HG02970 (cell line): ENCODE results near the gene FGGY.
"Not testable (repeated sequence)": the region's sequence is repeated elsewhere in the genome, so short reads cannot be mapped to it uniquely, and the experiment has no call there.

Source experiments
- ATAC-seq: cut with Tn5 transposase; IDR thresholded peaks from one replicate; pipeline ENCODE4 v1.9.1; 2021; ENCODE audit warnings: mild to moderate bottlenecking, moderate library complexity, moderate number of reproducible peaks; ENCODE audit not compliant: unreplicated experiment, low FRiP score

The FGGY gene

GRCh38 chr1:59522925-59523505 lies 226.1 kb downstream of the FGGY start:
- ATAC-seq = no peak

GRCh38 chr1:59523745-59524450 lies 227.0 kb downstream of the FGGY start:
- ATAC-seq = no peak

DNA sequence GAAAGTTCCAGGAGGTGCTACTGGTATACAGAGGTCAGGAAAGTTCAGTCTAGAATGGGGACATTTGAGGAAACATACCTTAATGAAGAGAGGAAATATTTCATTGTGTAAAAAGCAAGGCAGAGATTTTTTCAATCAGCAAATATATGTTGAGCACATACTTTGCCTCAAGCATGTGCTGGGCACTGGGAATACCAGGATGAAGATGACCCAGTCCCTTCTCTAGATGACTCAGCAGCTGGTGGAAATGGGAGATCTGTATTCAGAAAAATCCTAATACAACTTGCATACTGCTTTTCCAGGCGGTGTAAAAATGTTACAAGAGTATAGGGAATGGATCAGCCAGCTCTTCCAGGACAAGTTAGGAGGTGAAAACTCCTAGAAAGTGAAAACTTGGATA lies 229.3 kb downstream of the FGGY start:
- ATAC-seq = no peak

- no peak for ATAC-seq
These were observed 231.6 kb downstream of the FGGY start for GRCh38 chr1:59528471-59528870.

- no peak for ATAC-seq
These were observed 232.0 kb downstream of the FGGY start for GRCh38 chr1:59528900-59529299.

DNA sequence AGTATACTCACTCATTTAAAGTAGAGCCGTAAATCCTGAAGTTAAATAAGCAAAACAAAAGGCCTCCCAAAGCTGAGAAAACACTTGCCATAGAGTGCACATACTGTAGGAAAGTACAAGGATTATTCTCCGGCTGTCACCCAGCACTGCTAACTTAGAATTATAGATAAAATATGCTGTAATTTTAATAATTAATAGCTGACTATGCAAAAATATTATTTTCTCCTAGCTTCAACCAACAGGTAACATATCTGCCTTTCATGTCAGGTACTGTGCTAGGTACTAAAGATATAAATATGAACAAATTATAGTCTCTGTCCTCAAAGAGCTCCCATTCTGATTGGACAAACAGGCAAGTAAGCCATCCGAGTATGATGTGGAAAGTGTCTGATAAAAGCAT lies 233.2 kb downstream of the FGGY start:
- no peak for ATAC-seq

- ATAC-seq = no peak
These were observed 235.2 kb downstream of the FGGY start for GRCh38 chr1:59532102-59532501.

DNA sequence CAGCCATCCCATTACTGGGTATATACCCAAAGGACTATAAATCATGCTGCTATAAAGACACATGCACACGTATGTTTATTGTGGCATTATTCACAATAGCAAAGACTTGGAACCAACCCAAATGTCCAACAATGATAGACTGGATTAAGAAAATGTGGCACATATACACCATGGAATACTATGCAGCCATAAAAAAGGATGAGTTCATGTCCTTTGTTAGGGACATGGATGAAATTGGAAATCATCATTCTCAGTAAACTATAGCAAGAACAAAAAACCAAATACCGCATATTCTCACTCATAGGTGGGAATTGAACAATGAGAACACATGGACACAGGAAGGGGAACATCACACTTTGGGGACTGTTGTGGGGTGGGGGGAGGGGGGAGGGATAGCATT lies 241.6 kb downstream of the FGGY start:
- ATAC-seq = not testable (repeated sequence)

- no peak for ATAC-seq
These were observed 243.2 kb downstream of the FGGY start for GRCh38 chr1:59539961-59540681.

DNA sequence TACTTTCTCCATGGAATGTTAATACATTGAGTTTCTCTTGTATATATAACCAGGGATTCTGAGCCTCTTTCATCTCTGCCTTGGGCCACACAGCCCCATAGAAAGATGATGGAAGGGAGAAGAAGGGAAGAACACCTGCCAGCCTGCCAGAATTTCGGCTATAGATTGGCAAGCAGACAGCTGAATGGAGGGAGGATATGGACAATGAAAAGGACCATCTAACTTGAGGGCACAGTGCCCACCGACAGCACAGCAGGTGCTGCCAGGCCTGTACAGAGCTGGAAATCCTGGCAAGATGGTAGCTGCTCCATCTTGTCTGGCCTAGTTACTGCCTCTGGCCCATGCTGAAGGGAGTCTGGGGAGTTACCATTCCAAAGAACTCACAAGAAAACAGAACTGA lies 244.3 kb downstream of the FGGY start:
- no peak for ATAC-seq

GRCh38 chr1:59541891-59542290 lies 245.0 kb downstream of the FGGY start:
- no peak for ATAC-seq

DNA sequence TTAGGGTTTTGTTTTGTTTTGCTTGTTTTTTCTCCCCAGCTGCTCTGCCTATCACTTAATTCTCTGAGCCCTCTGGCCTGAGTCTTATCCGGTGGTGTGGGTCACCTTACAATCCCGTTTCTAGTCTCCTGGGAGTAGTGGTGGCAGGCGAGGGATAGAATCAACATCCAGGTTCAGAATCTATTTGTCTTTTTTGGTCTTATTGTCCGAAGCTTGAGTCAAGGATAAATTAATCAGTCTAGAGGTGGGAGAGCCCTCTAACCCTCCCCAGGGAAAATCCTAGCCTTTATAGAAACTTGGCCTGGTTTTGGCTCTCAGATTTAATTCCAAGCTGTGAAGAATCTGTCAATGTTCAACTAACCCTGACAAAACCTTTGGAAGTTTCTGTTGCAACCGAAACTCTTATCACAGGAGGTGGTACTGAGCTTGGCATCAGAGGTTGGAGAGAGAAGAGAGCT lies 246.3 kb downstream of the FGGY start:
- no peak for ATAC-seq

DNA sequence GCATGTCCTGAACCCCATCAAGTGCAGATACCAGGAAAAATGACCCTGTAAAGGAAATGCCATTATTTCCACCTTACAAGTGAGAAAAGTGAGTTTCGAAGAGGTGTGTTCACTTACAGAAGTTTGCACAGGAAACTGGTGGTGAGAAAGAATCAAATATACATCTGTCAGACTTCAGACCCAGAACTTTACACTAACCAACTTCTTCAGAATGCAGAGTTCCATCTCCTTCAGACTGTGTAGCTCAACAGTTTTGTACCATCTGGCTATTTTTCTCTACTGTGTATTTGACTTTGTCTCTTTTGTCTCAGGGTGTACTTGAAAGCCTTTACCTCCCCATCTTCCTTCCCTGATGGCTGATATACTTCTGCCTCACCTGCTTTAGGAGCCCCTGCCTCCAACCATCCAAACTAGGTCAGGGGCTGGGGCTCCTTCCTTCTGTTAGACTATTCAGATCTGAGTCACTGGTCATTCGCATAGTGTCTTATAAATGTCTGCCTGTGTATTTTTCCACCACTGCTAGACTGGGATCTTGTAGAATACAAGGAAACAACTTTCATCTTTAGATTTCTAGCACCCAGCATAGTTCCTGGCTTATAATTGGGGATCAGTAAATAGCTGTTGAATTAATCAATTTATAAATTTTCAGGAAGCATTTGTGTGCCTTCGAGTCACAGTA lies 247.9 kb downstream of the FGGY start:
- no peak for ATAC-seq

DNA sequence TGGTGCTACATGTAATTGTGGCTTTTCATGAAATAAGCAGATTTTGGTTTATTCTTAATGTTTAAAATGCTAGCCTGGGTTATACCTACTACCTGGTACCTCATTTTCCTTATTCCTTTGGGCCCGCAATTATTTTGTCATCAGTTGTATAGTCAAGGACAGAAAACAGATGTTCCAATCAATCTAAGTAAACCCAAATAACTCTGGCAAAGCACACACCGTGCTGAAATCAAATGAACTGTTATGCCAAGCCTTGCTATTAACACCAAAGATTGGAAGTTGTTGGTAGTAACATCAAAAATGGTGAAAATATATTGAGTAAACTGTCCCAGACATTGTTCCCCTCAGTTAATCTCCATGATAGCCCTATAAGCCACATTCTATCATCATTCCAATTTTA lies 248.9 kb downstream of the FGGY start:
- no peak for ATAC-seq

DNA sequence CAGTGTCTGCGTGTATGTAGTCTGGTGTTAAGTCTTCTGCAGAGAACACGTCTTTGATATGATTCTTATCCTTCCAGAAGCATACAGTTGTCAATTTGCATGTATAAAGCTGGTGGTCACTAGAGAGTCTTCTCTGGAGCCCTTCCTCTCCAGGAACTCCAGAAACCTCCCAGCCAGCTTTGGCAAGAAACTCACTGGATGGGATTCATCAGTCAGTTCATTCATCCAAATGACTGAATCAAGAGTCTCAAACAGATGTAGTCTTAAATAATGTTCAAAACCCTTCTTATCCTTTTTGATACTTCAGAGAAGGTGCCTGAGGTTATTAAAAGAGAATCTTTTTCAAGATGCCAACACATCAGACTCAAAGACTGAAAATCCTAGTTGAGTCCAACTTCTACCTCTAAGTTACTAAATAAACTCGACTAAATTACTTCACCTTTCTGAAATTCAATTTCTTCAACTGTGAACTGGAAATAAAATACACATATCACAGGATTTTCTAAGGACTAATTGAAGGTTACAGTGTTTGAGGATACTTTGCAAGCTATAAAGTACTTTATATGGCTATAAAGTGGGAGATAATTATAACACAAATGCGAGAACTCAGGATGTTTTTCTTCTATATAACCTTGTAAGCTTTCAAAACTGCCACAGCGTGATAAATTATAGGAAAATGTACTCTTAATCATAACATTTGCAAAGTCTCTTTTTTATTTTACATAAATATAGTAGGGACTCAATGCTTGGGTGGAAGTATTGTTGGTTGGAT lies 252.4 kb downstream of the FGGY start:
- no peak for ATAC-seq

DNA sequence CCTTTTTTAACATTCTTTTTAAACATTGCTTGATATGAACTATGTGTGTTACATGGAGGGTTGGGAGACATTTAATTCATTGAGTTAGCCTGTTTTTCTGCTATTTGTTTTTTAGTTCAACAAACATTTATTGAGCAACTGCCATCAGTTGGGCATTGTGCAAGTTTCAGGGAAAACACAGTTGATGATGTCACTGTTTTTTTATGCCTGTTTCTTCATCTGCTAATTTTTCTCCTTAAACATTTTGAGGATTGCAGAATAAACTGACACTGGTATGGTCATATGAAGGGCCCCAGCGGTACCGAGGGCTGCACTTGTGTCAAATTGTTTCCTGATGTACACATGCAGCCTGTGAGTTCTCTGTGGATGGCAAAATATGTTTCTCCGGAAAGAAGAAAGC lies 253.0 kb downstream of the FGGY start:
- no peak for ATAC-seq

DNA sequence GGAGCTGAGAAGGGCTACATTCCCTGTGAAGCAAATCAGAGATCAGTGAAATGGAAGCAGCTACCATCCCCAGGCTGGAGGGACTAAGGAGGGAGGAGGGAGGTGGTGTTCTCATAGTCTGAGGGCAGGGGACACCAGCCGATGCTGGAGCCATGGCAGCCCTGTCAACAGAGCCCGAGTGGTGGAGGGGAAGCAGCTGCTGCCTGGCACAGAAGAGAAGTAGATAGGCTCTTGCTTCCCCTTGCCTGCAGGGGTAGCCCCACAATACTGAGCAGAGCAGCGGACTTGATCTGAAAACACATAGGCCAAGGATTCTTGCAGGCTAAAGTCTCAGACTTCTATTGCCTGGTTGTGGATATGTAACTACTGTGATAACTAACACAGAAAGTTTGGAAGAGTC lies 255.1 kb downstream of the FGGY start:
- ATAC-seq = no peak

GRCh38 chr1:59553371-59553770 lies 256.5 kb downstream of the FGGY start:
- ATAC-seq = no peak

GRCh38 chr1:59554011-59554663 lies 257.2 kb downstream of the FGGY start:
- ATAC-seq = no peak

DNA sequence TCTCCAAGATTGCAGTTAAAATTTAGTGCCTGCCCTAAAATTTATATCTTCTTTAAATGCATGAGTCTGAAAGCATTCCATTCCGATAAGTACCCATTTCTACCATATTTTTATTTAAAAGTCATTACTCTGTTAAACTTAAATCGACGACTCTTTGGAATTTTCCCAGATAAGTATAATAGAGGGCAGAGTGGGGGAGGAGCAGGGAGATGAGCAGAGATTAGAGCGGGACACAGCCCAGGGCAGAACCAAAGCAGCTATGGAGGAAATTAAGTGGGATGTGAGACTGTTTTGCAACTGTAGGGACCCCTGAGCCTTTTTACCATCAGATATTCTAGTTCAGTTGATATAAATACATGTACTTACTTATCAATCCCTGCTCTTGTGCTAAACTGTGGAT lies 257.9 kb downstream of the FGGY start:
- no peak for ATAC-seq
